Endothelial cell (in vitro differentiated cells): ENCODE results near the gene KCNN3. TPM values are rescaled to one million over a fixed set of nuclear protein-coding genes. Genes with fewer than 3 reads are reported as not detected.
A peak's percentile ranks its signal among the peaks of the same experiment; 100 is the strongest.

Experiments used
- DNase-seq: peaks from one replicate; pipeline ENCODE4 v3.0.0; 2021; ENCODE audit warnings: low spot score
- H3K27ac Mint-ChIP-seq: one replicate; pipeline ENCODE4 v1.8.0; 2021; ENCODE audit warnings: mixed read lengths, inconsistent platforms; ENCODE audit not compliant: unreplicated experiment
- H3K27me3 Mint-ChIP-seq: one replicate; pipeline ENCODE4 v1.8.0; 2021; ENCODE audit warnings: mild to moderate bottlenecking, moderate library complexity, mixed read lengths, inconsistent platforms; ENCODE audit not compliant: unreplicated experiment
- H3K36me3 Mint-ChIP-seq: one replicate; pipeline ENCODE4 v1.8.0; 2021; ENCODE audit warnings: mild to moderate bottlenecking, low read depth, mixed read lengths, inconsistent platforms; ENCODE audit not compliant: unreplicated experiment
- H3K4me1 Mint-ChIP-seq: one replicate; pipeline ENCODE4 v1.8.0; 2021; ENCODE audit warnings: mild to moderate bottlenecking, mixed read lengths, inconsistent platforms; ENCODE audit not compliant: unreplicated experiment
- H3K4me3 Mint-ChIP-seq: one replicate; pipeline ENCODE4 v1.8.0; 2021; ENCODE audit warnings: mild to moderate bottlenecking, mixed read lengths, inconsistent platforms; ENCODE audit not compliant: unreplicated experiment
- H3K9me3 Mint-ChIP-seq: one replicate; pipeline ENCODE4 v1.8.0; 2021; ENCODE audit warnings: mixed read lengths, inconsistent platforms; ENCODE audit not compliant: unreplicated experiment
- total RNA-seq: library from RNA; stranded (reverse); fragmentation: NEBNext Ultra II Directional; extraction: Animal tissue kit (Norgen Biotek cat#: 25700); gene quantifications from one replicate; pipeline ENCODE4 v1.2.1, GENCODE V29; 2021; ENCODE audit not compliant: unreplicated experiment
- TF ChIP-seq, protein P1 (sequence below): fragments of 200-600 bp; sonication (generic); IDR thresholded peaks from one replicate; pipeline ENCODE4 v1.5.0; 2021; ENCODE audit warnings: antibody characterized with exemption; ENCODE audit not compliant: unreplicated experiment

Gene KCNN3
- total RNA-seq, 1 donor from 2014 or later, result 17.3 TPM

DNA sequence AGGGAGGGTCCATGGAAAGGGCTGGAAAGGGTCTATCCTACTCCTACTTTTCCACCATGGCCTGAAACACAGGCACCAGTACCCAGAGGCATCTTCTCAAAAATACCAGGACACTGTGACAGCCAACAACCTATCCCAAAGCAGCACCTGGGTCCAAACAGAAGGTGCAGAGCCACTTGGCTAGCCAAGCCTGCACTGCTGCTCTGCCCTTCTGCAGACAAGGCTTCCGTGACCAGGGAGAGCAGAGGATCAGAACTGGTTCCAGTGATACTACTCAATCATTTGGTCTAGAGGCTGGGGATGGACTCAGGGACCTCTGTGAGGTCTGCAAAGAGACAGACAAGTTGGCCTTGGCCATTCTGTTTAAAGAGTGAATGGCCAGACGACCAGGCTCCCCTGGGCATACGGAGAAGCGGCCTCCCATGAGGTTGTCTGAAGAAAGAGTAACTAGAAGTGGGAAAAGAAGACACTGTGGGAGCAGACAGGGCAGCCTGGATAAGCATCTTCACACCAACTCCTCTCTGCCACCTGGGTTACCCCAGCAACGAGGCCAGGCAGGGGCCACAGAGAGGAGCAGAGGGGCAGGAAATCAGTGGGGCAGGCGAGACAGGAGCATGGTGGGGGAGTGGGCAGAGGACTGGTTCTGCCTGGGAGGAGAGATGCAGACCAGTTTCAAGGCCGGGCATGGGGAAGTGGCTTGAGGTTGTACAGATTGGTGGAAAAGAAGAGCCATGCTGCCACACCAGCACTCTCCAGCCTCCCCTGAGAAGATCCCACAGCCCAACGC, 5.7 kb downstream of the KCNN3 start:
- peaks cover 66% of the 10 kb centered on the region for H3K4me1 Mint-ChIP-seq
- no peak for DNase-seq
- H3K27me3 Mint-ChIP-seq, result peaks cover 16% of the 10 kb centered on the region
- no peaks in the 10 kb centered on the region for H3K9me3 Mint-ChIP-seq
- no peak overlapping the region for H3K4me3 Mint-ChIP-seq
- H3K27ac Mint-ChIP-seq, result no peak overlapping the region
- TF ChIP-seq, protein P1, sequence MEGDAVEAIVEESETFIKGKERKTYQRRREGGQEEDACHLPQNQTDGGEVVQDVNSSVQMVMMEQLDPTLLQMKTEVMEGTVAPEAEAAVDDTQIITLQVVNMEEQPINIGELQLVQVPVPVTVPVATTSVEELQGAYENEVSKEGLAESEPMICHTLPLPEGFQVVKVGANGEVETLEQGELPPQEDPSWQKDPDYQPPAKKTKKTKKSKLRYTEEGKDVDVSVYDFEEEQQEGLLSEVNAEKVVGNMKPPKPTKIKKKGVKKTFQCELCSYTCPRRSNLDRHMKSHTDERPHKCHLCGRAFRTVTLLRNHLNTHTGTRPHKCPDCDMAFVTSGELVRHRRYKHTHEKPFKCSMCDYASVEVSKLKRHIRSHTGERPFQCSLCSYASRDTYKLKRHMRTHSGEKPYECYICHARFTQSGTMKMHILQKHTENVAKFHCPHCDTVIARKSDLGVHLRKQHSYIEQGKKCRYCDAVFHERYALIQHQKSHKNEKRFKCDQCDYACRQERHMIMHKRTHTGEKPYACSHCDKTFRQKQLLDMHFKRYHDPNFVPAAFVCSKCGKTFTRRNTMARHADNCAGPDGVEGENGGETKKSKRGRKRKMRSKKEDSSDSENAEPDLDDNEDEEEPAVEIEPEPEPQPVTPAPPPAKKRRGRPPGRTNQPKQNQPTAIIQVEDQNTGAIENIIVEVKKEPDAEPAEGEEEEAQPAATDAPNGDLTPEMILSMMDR, result no peak
- H3K36me3 Mint-ChIP-seq, result peaks cover 7% of the 10 kb centered on the region

- peak overlapping the region; percentile 10 for H3K4me3 Mint-ChIP-seq
- H3K9me3 Mint-ChIP-seq, result no peaks in the 10 kb centered on the region
- peaks cover 4% of the 10 kb centered on the region for H3K36me3 Mint-ChIP-seq
- DNase-seq, result peak; percentile 72
- H3K4me1 Mint-ChIP-seq, result peaks cover 57% of the 10 kb centered on the region
- H3K27ac Mint-ChIP-seq, result peak overlapping the region; percentile 0
- H3K27me3 Mint-ChIP-seq, result peaks cover 14% of the 10 kb centered on the region
- TF ChIP-seq, protein P1, result peak; percentile 87
Observed at GRCh38 chr1:154863315-154864174, 6.5 kb downstream of the KCNN3 start.

GRCh38 chr1:154862907-154863306, 7.2 kb downstream of the KCNN3 start:
- TF ChIP-seq, protein P1, result no peak
- Mint-ChIP-seq H3K4me1 (peaks cover 54% of the 10 kb centered on the region), H3K27me3 (peaks cover 10% of the 10 kb centered on the region), H3K9me3 (no peaks in the 10 kb centered on the region), H3K27ac (no peak overlapping the region), H3K36me3 (peaks cover 4% of the 10 kb centered on the region), H3K4me3 (peak overlapping the region; percentile 6)
- no peak for DNase-seq

DNA sequence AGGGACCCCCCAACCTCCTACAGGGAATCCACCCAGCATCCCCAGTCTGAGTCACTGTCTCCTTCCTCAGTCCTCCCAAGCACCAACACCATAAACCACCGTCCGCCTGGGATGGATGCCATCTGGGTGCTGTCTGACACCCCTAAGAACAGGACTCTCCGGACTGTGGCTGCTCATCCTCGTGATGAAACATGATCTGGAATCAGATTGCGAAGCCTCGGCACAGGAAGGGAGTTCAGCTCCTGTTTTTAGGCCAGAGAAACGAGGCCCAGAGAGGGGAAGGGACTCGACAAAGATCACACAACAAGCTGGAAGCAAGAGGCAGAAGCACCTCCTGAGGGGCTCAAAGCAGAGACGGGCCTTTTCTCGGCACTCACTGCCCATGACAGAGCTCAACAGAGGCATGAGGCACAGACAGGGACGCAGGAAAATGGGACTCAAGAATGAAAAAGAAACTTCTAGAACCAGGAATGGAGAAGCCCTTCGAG, 8.4 kb downstream of the KCNN3 start:
- H3K27ac Mint-ChIP-seq, result no peak overlapping the region
- peaks cover 51% of the 10 kb centered on the region for H3K4me1 Mint-ChIP-seq
- DNase-seq, result no peak
- H3K9me3 Mint-ChIP-seq, result no peaks in the 10 kb centered on the region
- H3K27me3 Mint-ChIP-seq, result peaks cover 10% of the 10 kb centered on the region
- no peak overlapping the region for H3K4me3 Mint-ChIP-seq
- TF ChIP-seq, protein P1, result no peak
- H3K36me3 Mint-ChIP-seq, result peaks cover 4% of the 10 kb centered on the region
